NAMALWA (cell line): ENCODE data around the gene XCL1.
"Not testable (repeated sequence)": the region's sequence is repeated elsewhere in the genome, so short reads cannot be mapped to it uniquely, and the experiment has no call there.

ENCODE experiments used
- DNase-seq: peaks from one replicate; pipeline ENCODE4 v3.0.0-alpha.2; 2015; ENCODE audit warnings: low spot score

The XCL1 gene

DNA sequence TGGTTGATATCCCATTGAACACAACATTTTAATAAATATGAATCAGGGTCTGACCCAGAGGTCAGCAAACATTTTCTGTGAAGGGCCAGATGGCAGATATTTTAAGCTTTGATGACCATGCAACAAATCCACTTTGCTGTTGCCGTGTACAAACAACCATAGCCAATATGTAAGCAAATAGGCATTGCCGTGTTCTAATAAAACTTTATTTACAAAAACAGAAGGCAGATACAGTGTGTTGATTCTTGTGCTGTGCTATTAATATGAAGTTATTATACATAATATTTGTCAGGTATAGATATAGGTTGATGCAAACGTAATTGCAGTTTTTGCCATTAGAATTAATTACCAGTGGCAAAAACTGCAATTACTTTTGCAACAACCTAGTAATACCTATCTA lies 8.8 kb upstream of the XCL1 start:
- DNase-seq = no peak

DNA sequence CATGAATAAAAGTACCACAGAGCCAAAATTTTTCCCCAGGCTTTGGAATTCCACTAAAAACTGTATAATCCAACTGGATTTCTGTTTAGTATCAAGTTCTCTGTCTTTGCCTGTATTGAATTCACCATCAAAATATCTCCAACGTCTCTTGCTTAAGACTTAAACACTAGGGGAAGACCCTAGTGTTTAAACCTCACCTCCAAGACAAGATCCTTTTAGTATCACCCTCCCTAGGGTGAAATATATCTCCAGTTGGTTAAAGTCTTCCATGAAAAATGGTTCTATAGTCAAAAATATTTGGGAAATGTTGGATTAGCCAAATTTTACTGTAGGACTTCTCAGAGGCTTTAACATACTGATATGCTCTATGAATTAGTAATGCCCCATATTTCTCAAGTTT lies 8.1 kb upstream of the XCL1 start:
- DNase-seq = no peak

DNA sequence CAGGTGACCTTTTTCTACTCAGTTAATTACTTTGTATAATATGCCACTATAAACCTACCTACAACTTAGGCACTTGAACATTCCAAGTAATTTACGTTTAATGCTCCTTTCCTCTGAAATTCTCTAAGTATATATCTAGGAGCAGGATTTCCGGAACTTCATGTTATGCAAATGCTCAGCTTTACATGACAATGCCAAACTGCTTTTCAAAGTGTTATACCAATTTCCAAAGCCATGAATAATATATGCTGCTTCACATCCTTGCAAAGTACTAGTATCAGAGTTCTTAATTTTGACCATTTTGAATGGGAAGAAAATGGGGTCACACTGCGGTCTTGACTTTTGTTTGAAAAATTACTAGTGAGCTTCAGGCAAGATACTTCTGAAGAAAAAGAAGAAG lies 5.8 kb upstream of the XCL1 start:
- DNase-seq = no peak

DNA sequence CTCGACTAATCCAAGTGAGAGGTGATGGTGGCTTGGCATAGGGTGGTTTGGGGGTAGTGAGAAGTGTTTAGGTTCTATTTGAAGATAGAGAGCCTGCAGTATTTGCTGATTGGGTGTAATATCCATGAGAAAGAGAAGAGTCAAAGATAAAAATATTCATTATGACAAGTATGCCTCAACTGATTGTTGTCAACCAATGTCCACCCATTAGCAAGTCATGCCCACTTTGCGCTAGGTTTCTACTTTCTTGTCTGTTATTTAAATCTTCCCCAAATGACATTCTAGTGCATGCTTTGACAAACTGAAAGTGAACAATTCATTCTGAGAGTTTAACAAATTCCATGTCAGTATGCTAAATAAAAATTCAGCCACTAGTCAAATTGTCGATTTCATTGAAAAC lies 3.8 kb upstream of the XCL1 start:
- DNase-seq = no peak

DNA sequence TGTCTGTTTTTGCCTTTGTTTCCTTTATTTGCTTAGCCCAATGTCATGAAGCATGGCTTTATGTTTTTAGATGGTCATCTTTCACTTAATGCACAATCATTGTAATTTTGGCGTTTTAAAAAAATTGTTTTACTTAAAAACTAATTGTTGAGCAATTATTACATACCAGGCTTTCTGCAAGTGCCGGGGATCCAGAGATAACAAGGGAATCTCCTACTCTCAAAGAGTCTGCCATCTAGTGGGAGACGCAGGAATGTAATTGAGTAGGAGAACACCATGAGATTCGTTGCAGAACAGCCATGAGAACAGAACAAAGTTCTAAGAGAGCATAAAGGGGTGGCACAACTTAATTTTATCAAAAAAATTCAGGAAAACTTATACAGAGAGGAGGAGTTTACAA lies 2.2 kb upstream of the XCL1 start:
- peak; percentile 48 for DNase-seq

DNA sequence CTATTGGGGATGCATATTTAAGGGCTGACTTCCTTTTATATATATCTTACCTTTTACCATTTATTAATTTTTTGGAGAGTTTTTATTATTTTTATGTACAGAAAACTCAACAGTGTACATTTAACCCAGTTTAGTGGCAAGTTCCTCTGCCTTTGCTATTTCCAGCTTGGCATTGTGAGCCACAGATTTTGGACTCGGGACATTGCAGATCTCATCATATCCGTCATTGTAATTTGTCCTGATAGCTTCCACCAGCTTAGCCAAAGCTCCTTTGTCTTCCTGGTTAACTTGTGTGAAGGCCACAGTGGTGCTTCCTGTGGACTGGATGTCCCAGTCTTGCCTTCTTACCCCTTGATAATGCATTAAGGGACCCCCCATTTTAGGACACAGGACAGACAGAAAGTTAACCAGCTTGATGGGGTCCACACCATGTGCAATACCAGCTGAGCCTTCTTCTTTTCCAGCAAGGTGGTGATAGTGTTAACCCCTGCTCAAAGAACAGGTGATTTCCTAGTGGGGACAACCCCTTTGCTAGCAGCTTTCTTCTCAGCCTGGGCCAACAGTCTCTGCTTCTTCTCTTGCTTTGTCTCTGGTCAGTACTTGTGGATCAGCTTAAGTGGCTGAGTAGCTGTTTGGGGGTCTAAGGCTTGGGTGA lies 2.3 kb downstream of the XCL1 start:
- DNase-seq = not testable (repeated sequence)

DNA sequence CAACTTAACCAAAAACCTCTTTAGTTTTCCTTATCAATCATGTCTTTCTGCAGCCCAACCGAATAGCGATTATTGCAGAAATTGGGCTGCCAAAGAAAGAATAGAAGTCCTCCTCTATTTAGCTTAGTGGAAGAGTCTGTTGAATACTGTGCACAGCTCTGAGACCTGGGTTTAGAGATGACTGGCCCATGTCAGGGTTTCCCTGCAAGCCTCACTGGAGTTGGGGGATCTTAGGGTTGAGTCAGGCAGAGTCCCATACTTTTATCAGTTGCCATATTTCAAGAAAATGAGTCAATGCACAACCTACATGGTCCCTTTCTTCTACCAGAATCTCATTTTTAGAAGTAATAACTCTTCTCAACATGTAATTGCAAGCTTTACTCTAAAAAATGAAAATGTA lies 3.9 kb downstream of the XCL1 start:
- not testable (repeated sequence) for DNase-seq

DNA sequence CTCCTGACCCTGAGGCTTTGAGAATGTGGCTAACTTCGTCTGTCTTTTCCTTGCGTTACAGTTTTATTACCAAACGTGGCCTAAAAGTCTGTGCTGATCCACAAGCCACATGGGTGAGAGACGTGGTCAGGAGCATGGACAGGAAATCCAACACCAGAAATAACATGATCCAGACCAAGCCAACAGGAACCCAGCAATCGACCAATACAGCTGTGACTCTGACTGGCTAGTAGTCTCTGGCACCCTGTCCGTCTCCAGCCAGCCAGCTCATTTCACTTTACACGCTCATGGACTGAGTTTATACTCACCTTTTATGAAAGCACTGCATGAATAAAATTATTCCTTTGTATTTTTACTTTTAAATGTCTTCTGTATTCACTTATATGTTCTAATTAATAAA lies 4.6 kb downstream of the XCL1 start:
- DNase-seq = not testable (repeated sequence)

DNA sequence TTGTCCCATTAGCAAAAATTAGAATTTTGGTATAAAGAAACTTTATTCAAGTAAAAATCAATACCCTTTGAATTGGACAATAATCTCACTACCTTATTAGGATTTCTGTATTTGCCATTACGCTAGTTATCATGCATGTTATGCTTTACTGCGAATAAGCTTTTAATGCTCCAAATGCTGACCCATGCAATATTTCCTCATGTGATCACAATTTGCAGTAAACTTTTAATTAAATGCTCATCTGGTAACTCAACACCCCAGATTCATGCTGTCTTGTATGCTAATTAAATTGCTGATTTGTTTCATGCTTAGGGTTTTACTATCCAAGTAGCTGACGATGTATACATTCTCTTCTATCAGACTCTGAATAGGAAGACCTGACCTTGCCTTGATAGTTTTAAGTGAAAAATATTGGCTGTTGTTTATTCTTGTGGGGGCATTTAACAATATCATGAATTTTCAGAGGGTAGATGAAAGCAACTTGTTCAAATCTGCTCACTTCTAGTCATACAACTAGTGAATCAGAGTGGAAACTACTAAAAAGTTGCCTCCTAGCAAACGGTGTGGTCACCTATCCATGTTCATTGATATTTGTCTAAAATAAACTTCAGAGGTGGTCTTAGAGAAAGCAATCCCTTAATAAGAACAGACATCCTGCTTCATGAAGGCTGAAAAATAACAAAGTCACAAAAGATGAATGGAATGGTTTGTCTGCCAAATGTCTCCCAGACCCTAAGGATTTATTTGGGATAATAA lies 5.6 kb downstream of the XCL1 start:
- DNase-seq = no peak

DNA sequence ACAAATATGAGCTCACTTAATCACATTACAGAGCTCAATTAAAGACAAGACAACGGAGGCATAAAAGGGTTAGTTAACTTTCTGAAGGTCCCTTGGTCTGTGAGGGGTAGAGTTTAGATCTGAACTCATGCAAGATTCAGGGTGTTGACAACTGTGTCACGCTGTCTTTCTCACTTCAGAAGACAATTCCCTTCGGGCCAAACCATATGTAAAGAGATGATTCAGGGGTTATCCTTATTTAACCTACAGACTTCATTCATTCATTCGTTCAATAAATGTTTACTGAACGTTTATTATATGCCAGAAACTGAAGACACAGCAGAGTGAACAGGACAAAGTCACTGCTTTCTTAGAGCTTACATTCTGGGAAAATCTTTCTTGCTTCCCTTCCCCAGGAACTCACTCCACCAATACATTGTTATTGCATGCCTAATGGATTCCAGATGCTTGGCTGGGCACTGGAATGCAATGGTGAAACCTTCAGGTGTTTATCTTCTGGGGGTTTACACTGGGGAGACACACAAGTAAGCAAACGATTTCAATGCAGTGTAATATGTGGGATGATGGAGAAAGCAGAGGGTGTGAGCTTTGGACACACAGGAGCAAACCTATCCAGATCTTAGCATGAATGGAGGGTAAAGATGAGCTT lies 6.4 kb downstream of the XCL1 start:
- DNase-seq = no peak

DNA sequence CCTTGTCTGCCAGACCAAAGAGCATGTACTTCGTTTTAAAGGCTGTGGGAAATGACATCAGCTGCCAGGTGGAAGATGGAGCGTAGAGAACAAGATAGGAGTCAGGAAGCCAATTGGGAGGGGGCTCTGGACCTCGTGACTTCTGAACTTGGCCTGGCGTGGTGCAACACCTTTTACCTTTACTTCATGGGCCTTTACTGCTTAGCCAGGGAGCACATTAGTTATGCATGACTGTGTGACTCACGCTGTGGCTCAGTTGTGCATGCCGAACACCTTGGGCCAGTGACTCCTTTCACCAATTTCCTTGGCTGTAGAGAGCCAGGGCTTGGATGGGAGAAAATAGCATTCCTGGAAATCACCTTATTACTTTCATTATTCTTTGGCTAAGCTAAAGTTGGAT lies 7.2 kb downstream of the XCL1 start:
- no peak for DNase-seq

DNA sequence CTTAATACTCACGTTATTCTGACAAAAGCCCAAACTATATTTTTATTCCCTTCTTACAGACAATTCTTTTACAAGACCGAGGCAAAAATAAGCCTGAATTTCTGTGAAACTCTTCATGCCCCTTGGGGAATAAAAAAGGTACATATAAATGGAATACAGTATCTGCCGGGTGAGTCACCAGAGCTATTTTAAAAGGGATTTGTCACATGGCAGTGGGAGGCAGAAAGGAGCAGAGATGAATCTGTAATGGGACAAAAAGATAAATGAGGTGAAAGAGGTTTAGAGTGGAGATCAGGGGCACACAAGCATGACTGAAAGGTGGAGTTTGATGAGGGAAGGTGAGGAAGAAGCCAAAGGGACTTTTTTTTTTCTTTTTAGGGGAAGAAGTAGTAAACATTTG lies 8.8 kb downstream of the XCL1 start:
- DNase-seq = no peak

DNA sequence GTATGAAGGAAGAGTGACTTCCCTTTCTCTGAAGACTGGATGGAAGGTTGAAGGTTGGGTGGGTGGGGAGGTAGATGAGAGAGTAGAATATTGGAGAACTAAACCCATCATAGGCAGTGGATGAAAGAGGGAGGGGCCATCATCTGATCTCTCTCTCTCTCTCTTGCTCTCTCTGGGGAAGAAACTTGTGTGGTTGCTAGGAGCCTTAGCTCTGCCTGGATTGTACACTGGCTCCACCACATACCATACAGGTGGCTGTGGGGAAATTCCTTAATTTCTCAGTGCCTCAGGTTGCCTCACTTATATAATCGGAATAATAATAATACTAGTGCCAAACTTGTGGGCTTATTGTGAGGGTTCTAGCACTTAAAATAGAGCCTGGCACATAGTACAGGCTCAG lies 9.5 kb downstream of the XCL1 start:
- DNase-seq = no peak

DNA sequence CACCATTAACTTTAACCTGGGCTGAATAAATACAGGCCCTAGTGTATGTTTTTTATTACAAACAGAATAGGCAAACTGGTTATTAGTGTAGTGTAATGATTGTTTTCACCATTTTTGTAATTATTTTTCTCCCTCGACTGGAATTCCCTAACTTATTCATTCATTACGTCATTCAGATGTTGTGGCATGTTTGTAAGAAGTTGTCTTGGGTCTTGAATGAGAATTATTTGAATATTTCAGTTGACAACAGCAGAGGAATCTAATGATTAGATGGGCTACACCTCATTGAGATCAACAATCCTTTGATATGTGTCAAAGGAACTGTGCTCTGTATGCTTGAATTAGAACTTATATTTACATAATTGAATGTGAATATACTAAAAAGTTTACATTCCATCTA lies 12.8 kb downstream of the XCL1 start:
- DNase-seq = no peak

DNA sequence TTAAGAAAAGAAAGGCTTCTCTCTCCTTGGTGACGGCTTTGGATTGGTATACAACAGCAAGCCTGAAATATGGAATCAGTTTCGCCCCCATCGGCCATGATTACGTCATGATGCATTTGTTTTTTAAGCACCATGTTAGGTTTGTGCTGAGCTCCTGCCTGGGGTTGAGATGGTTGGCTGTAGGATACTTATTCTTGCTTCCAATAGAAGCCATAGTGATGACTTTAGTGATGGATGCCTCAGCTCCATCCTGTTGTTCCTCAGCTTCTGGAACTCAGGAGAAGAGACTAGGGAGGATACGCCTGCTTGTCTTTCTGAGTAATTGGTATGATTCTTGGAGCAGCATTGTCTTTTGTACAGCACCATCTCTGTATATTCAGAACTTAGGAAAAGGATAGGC lies 14.7 kb downstream of the XCL1 start:
- DNase-seq = no peak

DNA sequence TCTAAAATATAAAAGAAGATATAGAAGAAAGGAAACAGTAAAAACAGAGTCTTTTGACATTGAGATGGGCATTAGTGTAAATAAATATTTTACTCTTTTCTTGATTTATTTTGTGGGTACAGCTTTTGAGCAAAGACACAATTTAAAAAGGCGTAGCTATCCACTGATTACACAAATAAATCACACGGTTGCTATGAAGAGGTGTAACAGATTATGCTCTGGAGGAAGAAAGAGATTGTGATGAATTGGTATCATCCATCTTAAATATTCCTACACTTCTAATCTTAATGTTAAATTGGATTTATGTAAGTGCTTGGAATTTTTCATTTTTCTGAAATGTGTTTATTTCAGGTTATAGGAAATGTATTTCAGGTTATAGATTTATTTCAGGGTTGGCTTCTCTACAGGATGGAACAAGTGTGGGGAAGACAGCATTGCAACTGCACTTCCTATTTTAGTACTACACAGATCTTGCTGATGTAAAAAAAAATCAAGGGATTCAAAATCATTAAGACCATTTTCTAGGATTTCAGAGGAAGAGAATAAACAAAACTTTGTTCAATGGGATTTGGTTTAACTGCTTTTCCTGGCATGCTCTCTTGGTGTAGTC lies 15.3 kb downstream of the XCL1 start:
- no peak for DNase-seq

DNA sequence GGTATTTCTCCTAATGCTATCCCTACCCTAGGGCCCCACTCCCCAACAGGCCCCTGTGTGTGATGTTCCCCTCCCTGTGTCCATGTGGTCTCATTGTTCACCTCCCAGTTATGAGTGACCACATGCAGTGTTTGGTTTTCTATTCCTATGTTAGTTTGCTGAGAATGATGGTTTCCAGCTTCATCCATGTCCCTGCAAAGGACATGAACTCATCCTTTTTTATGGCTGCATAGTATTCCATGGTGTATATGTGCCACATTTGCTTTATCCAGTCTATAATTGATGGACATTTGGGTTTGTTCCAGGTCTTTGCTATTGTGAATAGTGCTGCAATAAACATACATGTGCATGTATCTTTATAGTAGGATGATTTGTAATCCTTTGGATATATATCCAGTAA lies 19.0 kb downstream of the XCL1 start:
- not testable (repeated sequence) for DNase-seq

DNA sequence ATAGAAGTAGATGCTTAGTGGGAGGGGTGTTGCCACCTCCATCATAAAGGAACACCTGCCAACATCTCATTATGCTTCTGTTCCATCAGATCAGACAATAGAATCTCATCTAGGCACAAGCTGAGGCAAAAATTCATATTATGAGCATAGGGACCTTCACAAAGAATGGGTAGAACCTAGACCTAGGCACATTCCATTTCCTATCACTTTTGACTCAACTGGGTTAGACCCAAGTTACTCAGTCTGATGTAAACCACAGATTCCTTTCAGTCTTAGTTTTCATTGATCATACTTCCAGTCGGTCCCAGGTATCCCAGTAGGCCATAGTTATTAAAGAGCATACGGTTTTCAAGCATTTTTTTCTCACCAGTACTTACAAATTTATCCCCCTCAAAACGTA lies 21.7 kb downstream of the XCL1 start:
- DNase-seq = no peak

DNA sequence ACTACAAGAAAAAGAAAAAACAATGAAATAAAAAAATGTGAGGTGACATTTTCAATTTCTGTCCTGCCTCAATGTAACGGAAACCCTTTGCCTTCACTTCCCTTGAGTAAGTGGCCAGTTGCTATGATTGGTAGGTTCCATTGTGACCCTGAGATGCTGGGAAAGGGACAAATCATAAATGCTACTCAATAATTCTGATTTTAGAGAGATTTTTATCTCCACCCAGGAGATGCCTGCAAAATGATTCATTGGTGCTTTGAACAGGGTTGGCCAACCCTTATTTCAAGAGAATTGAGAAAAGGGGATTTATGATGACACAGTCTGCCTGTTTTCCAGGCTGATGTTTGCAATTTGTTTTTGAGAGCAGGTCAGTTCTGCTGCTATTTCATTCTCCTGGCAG lies 22.5 kb downstream of the XCL1 start:
- no peak for DNase-seq

DNA sequence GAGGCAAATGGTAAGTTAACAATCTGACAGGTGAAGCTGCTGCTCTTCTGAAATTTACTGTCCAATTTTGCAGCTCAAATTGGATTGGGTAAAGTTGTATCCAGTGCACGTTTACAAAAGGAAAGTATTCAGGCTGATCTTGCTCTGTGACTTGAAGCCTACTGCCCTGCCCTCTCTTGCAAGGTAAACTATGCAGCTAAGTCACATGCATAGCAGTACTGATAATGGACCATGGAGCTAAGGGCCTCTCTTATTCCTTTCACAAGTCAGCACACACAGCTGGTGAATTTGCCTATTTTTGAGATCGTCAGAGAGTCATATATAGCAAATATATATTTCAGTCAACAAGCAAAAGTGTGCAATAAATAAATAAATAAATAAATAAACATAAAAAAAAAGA lies 23.2 kb downstream of the XCL1 start:
- no peak for DNase-seq

DNA sequence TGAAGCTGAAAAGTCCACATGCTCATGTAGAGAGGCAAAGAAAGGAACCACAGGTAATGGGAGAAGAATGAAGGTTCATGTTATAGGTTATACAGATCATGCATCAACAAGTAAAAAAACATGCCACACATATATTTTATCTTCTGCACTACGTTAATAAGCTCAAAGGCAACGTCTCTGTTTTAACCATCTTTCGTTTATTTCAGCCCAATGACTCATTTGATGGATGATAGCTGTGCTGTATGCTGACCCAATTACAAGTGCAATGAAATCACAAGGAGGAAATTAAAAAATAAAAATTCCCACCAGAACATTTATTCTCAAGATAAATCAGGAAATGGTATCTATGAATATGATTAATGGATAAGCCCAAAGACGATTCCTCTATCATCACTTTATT lies 24.6 kb downstream of the XCL1 start:
- DNase-seq = no peak

DNA sequence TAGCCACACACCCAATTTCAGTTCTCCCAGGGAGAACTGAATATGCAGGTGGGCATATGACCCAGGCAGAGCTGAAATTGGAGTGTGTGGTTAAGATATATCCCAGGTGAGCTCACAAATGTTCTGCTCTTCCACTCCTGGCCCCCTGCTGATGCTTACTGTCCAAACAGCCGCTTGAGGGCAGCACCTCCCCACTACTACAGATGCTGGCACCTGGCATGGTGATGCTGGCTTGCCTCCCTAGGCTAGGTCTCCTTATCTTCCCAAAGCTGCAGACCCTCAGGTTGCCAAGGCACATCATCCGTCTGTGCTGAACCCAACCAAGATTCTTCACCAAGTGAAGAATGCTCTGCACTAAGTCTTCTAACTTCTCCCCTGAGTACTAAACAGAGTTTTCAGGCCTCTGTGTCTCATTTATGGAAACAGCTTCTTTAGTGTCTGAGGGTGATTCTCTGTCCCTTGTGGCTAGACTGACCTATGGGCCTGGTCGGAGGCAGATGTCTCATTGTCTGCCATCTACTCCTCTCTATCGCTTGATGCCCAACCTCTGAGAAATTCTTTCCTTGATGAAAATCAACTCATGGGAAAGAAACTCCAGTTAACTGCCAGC lies 27.2 kb downstream of the XCL1 start:
- peak; percentile 80 for DNase-seq

DNA sequence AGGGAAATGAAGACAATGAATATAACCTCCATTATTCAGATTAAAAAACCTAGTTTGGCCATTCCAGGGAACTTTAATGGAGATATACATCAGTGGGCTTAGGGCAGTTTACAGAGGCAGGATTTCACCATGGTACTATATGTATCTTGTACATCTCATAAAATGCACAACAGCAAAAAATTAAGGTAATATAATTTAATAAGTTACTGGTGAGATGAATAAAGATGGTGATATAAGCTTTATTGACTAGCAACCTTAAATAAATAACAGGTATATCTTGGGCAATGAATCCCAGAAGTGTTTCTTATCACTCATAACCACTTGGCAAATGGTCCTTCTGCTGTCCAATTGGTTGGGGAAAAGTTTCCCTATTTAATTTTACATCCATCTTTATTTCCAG lies 29.0 kb downstream of the XCL1 start:
- DNase-seq = no peak
